ENCODE measurements around the gene PSTPIP1.

DNA sequence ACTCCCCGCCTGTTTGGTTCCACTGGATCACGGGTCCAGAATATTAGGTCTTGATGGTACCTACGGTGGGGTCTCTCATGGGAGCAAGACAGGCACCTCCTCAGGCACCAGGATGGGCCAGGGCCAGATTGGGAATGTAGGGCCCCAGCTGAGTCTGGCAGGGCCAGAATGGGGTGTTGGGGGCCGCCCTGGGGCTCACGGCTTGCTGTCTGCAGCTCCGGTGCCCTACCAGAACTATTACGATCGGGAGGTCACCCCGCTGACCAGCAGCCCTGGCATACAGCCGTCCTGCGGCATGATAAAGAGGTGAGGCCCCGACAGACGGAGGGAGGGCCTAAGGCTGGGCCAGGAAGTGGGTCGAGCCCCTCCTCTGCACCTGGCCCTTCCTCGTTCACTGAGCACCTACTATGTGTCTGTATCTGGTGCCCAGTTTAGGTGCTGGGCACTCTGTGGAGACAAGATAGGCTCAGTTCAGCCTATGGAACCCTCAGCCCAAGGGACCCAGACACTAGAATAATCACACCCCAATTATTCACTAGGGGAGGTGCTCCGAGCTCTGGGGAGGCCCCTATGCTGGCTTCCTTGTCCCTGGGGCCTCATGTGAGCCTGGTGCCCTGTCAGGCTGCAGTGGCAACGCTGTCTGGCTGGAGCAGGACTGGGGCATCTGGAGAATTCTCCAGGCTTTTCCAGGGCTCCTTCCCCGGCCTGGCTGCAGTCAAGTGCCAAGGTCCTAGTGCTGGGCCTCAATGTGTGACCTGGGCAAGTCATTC is 37.9 kb downstream of the PSTPIP1 start:
- no peak for TF ChIP-seq POLR2AphosphoS5 (IDR thresholded peaks at IDR 0.05)
- TF ChIP-seq, protein P1, sequence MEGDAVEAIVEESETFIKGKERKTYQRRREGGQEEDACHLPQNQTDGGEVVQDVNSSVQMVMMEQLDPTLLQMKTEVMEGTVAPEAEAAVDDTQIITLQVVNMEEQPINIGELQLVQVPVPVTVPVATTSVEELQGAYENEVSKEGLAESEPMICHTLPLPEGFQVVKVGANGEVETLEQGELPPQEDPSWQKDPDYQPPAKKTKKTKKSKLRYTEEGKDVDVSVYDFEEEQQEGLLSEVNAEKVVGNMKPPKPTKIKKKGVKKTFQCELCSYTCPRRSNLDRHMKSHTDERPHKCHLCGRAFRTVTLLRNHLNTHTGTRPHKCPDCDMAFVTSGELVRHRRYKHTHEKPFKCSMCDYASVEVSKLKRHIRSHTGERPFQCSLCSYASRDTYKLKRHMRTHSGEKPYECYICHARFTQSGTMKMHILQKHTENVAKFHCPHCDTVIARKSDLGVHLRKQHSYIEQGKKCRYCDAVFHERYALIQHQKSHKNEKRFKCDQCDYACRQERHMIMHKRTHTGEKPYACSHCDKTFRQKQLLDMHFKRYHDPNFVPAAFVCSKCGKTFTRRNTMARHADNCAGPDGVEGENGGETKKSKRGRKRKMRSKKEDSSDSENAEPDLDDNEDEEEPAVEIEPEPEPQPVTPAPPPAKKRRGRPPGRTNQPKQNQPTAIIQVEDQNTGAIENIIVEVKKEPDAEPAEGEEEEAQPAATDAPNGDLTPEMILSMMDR (IDR thresholded peaks at IDR 0.05; ENCODE audit: poor library complexity, severe bottlenecking): no peak
- TF ChIP-seq RAD21 (conservative IDR thresholded peaks at IDR 0.05): no peak
- TF ChIP-seq MXI1 (conservative IDR thresholded peaks at IDR 0.05; ENCODE audit: poor library complexity, severe bottlenecking): no peak
- no peak for TF ChIP-seq SMC3 (conservative IDR thresholded peaks at IDR 0.05; ENCODE audit: poor library complexity)
- TF ChIP-seq, protein P2, sequence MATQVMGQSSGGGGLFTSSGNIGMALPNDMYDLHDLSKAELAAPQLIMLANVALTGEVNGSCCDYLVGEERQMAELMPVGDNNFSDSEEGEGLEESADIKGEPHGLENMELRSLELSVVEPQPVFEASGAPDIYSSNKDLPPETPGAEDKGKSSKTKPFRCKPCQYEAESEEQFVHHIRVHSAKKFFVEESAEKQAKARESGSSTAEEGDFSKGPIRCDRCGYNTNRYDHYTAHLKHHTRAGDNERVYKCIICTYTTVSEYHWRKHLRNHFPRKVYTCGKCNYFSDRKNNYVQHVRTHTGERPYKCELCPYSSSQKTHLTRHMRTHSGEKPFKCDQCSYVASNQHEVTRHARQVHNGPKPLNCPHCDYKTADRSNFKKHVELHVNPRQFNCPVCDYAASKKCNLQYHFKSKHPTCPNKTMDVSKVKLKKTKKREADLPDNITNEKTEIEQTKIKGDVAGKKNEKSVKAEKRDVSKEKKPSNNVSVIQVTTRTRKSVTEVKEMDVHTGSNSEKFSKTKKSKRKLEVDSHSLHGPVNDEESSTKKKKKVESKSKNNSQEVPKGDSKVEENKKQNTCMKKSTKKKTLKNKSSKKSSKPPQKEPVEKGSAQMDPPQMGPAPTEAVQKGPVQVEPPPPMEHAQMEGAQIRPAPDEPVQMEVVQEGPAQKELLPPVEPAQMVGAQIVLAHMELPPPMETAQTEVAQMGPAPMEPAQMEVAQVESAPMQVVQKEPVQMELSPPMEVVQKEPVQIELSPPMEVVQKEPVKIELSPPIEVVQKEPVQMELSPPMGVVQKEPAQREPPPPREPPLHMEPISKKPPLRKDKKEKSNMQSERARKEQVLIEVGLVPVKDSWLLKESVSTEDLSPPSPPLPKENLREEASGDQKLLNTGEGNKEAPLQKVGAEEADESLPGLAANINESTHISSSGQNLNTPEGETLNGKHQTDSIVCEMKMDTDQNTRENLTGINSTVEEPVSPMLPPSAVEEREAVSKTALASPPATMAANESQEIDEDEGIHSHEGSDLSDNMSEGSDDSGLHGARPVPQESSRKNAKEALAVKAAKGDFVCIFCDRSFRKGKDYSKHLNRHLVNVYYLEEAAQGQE (IDR thresholded peaks at IDR 0.05; ENCODE audit: borderline replicate concordance): no peak
- no peak for TF ChIP-seq EP300 (conservative IDR thresholded peaks at IDR 0.05; ENCODE audit: poor library complexity, severe bottlenecking)

Measured in neural cell (in vitro differentiated cells).